Measurements from ENCODE around the gene ZNF655. TPM values are rescaled to one million over a fixed set of nuclear protein-coding genes. Genes with fewer than 3 reads are reported as not detected.

ZNF655 gene
- total RNA-seq, 1 experiment from 2014 or later, result 40.4 TPM

- ATAC-seq (no peak), DNase-seq (ENCODE audit: low spot score) (no peak)
- no peaks in the 10 kb centered on the region for H3K9me3 Mint-ChIP-seq
- H3K27ac Mint-ChIP-seq, result no peak overlapping the region
- no peak overlapping the region for H3K4me3 Mint-ChIP-seq
- ChIA-PET CTCF (no interaction called here), POLR2A (no interaction called here)
- peaks cover 13% of the 10 kb centered on the region for H3K4me1 Mint-ChIP-seq
- H3K27me3 Mint-ChIP-seq (ENCODE audit: low read depth), result no peaks in the 10 kb centered on the region
- H3K36me3 Mint-ChIP-seq, result no peaks in the 10 kb centered on the region; the same call in 1 of the 2 replicates
- TF ChIP-seq ZNF416 (CRISPR knock-in tag; IDR thresholded peaks at IDR 0.05) (no peak), CTCF (IDR thresholded peaks at IDR 0.05) (no peak), STAT6 (CRISPR knock-in tag; conservative IDR thresholded peaks at IDR 0.05; ENCODE audit: low read depth) (no peak), E2F5 (CRISPR knock-in tag; IDR thresholded peaks at IDR 0.05) (no peak), ETV6 (CRISPR knock-in tag; IDR thresholded peaks at IDR 0.05) (no peak), ELF4 (CRISPR knock-in tag; IDR thresholded peaks at IDR 0.05; ENCODE audit: low read depth) (no peak)
- TF ChIP-seq, protein P1, sequence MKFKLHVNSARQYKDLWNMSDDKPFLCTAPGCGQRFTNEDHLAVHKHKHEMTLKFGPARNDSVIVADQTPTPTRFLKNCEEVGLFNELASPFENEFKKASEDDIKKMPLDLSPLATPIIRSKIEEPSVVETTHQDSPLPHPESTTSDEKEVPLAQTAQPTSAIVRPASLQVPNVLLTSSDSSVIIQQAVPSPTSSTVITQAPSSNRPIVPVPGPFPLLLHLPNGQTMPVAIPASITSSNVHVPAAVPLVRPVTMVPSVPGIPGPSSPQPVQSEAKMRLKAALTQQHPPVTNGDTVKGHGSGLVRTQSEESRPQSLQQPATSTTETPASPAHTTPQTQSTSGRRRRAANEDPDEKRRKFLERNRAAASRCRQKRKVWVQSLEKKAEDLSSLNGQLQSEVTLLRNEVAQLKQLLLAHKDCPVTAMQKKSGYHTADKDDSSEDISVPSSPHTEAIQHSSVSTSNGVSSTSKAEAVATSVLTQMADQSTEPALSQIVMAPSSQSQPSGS (CRISPR knock-in tag; IDR thresholded peaks at IDR 0.05; ENCODE audit: borderline replicate concordance, low read depth), result no peak
- TF ChIP-seq, protein P2, sequence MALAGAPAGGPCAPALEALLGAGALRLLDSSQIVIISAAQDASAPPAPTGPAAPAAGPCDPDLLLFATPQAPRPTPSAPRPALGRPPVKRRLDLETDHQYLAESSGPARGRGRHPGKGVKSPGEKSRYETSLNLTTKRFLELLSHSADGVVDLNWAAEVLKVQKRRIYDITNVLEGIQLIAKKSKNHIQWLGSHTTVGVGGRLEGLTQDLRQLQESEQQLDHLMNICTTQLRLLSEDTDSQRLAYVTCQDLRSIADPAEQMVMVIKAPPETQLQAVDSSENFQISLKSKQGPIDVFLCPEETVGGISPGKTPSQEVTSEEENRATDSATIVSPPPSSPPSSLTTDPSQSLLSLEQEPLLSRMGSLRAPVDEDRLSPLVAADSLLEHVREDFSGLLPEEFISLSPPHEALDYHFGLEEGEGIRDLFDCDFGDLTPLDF (CRISPR knock-in tag; IDR thresholded peaks at IDR 0.05), result no peak
- TF ChIP-seq, protein P3, sequence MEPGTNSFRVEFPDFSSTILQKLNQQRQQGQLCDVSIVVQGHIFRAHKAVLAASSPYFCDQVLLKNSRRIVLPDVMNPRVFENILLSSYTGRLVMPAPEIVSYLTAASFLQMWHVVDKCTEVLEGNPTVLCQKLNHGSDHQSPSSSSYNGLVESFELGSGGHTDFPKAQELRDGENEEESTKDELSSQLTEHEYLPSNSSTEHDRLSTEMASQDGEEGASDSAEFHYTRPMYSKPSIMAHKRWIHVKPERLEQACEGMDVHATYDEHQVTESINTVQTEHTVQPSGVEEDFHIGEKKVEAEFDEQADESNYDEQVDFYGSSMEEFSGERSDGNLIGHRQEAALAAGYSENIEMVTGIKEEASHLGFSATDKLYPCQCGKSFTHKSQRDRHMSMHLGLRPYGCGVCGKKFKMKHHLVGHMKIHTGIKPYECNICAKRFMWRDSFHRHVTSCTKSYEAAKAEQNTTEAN (CRISPR knock-in tag; IDR thresholded peaks at IDR 0.05), result no peak
Measured at GRCh38 chr7:99554939-99555338, 3.5 kb upstream of the ZNF655 start.

DNA sequence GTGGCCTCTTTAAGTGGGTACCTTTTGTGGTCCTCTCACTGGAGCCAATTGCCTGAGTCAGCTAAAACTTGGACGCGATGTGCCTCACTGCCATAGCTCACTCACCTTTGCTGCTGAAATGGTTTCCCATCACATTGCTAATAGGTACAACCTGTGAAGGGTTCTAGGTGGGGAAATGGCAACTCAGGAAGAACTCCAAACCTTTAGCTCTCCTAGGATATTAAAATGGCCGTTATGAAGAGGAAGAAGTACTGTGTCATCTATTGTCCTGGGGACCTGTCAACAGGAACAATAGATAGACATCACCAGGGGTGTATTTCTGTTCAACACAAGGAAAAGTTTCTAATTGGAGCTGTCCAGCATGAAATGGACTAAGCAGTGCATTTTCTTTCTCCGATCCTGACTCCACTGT is 1.2 kb upstream of the ZNF655 start:
- Mint-ChIP-seq H3K4me1 (peaks cover 11% of the 10 kb centered on the region), H3K27ac (peak overlapping the region; percentile 29), H3K4me3 (peak overlapping the region; percentile 98), H3K9me3 (no peaks in the 10 kb centered on the region), H3K36me3 (peaks cover 21% of the 10 kb centered on the region), H3K27me3 (ENCODE audit: low read depth) (no peaks in the 10 kb centered on the region)
- ATAC-seq (no peak), DNase-seq (ENCODE audit: low spot score) (no peak)
- TF ChIP-seq, protein P4, sequence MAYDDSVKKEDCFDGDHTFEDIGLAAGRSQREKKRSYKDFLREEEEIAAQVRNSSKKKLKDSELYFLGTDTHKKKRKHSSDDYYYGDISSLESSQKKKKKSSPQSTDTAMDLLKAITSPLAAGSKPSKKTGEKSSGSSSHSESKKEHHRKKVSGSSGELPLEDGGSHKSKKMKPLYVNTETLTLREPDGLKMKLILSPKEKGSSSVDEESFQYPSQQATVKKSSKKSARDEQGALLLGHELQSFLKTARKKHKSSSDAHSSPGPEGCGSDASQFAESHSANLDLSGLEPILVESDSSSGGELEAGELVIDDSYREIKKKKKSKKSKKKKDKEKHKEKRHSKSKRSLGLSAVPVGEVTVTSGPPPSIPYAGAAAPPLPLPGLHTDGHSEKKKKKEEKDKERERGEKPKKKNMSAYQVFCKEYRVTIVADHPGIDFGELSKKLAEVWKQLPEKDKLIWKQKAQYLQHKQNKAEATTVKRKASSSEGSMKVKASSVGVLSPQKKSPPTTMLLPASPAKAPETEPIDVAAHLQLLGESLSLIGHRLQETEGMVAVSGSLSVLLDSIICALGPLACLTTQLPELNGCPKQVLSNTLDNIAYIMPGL (CRISPR knock-in tag; IDR thresholded peaks at IDR 0.05), result no peak
- TF ChIP-seq ZNF317 (CRISPR knock-in tag; IDR thresholded peaks at IDR 0.05; ENCODE audit: borderline replicate concordance, low read depth), result no peak
- no peak for TF ChIP-seq GRHL2 (CRISPR knock-in tag; IDR thresholded peaks at IDR 0.05; ENCODE audit: insufficient replicate concordance, severe bottlenecking)
- no peak for TF ChIP-seq FOXK1 (CRISPR knock-in tag; IDR thresholded peaks at IDR 0.05)
- TF ChIP-seq NR2C2 (CRISPR knock-in tag; IDR thresholded peaks at IDR 0.05), result no peak
- ChIA-PET CTCF (interaction anchor here (3.3 to 3.7 kb wide), 2 partner anchors 32 to 59 kb away, joined by 15 to 16 read pairs; partner anchors contain the start of gene ZSCAN25), POLR2A (interaction anchor here (2.6 kb wide), 1 partner anchor 57 kb away, joined by 8 read pairs; the partner anchor contains the start of gene ZNF394)

Data from WTC11 (cell line).